ENCODE results near the gene SCAF8.
A peak's percentile ranks its signal among the peaks of the same experiment; 100 is the strongest.

- TF ChIP-seq CTCF (IDR thresholded peaks at IDR 0.05) (no peak), EP300 (IDR thresholded peaks at IDR 0.05) (peak; percentile 65 to 77), POLR2A (IDR thresholded peaks at IDR 0.05) (peak; percentile 48 to 74)
Observed at GRCh38 chr6:154733626-154734382, 588 bp downstream of the SCAF8 start.
